ENCODE results near the gene DDR1.
"Not testable (repeated sequence)": the region's sequence is repeated elsewhere in the genome, so short reads cannot be mapped to it uniquely, and the experiment has no call there.

DDR1 gene

GRCh38 chr6:30855429-30856075 lies 28.8 kb upstream of the DDR1 start:
- FAIRE-seq, result no peak

GRCh38 chr6:30857112-30857511 lies 27.2 kb upstream of the DDR1 start:
- TF ChIP-seq CTCF (IDR thresholded peaks at IDR 0.05; ENCODE audit: insufficient read depth, missing control alignments), result no peak
- no peak for FAIRE-seq
- DNase-seq (ENCODE audit: insufficient read length, low spot score), result no peak

More at GRCh38 chr6:30855429-30856075, 28.8 kb upstream of the DDR1 start:
- no peak for TF ChIP-seq CTCF (IDR thresholded peaks at IDR 0.05; ENCODE audit: insufficient read depth, missing control alignments)
- DNase-seq (ENCODE audit: insufficient read length, low spot score), result no peak

- no peak for TF ChIP-seq CTCF (IDR thresholded peaks at IDR 0.05; ENCODE audit: insufficient read depth, missing control alignments)
- FAIRE-seq, result no peak
- DNase-seq (ENCODE audit: insufficient read length, low spot score), result no peak
Measured at GRCh38 chr6:30857549-30857948, 26.8 kb upstream of the DDR1 start.

- FAIRE-seq; DNase-seq (ENCODE audit: insufficient read length, low spot score): not testable (repeated sequence)
Measured at GRCh38 chr6:30859726-30860125, 24.6 kb upstream of the DDR1 start.

GRCh38 chr6:30861257-30862048 lies 22.9 kb upstream of the DDR1 start:
- no peak for TF ChIP-seq CTCF (IDR thresholded peaks at IDR 0.05; ENCODE audit: insufficient read depth, missing control alignments)
- DNase-seq (ENCODE audit: insufficient read length, low spot score) (no peak), FAIRE-seq (no peak)

GRCh38 chr6:30862156-30862875 lies 22.0 kb upstream of the DDR1 start:
- TF ChIP-seq CTCF (IDR thresholded peaks at IDR 0.05; ENCODE audit: insufficient read depth, missing control alignments), result no peak
- FAIRE-seq (no peak), DNase-seq (ENCODE audit: insufficient read length, low spot score) (no peak)

GRCh38 chr6:30864325-30864724 lies 20.0 kb upstream of the DDR1 start:
- FAIRE-seq, result no peak
- DNase-seq (ENCODE audit: insufficient read length, low spot score), result no peak
- no peak for TF ChIP-seq CTCF (IDR thresholded peaks at IDR 0.05; ENCODE audit: insufficient read depth, missing control alignments)

- not testable (repeated sequence) for FAIRE-seq; DNase-seq (ENCODE audit: insufficient read length, low spot score)
Measured at GRCh38 chr6:30869241-30869749, 15.0 kb upstream of the DDR1 start.

All from D721Med (cell line).